ENCODE data around the gene PLEKHS1. TPM values are rescaled to one million over a fixed set of nuclear protein-coding genes. Genes with fewer than 3 reads are reported as not detected.

PLEKHS1 gene
- total RNA-seq, 1 donor from 2014 or later, result not detected

DNA sequence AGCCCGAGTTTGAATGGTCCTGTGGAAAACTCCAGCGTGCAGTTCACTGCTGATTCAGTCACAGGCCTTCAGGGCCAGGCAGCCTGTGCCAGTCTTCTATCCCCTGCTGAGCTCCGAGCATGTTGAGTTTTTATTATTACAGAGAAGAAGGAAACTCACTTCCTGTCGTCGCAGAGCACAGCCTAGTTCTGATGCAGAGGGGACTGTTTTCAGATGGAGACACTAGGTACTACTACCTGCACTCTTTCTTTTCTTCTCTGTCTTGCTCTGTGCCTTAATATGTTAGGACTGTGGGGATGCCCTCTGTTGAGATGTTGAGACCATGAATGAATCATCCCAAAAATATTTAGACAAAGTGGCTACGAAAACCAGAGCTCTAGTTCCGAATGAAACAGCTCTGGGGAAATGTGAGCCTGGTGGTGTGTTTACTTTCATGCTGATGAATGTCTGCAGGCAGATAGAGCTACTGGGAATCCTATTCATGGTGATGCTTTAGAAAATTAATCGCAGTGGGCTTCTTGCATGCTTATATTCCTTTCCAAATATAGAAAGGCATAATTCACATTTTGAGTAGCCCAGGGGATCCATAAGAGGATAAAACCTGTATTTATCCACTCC, 42.2 kb upstream of the PLEKHS1 start:
- FAIRE-seq, result no peak

DNA sequence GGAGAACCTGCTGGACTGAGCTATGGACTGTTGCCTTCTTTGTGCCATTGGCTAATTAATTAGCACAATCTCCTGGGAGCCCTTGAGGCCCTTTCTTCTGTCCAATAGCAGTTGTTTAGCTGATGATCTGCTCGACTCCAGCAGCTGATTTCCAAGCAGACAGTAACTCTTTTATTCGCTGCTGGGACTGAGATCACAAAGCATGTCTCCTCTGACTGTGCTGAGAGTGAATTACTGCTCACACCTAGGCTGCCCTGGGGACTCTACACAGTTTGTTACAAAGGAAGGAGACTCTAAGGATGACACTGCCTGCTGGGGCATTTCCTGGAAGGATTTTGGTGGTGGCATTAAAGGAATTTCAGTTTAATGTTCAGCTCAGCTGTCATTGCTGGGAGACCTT, 40.3 kb upstream of the PLEKHS1 start:
- DNase-seq (ENCODE audit: low read depth) (no peak), FAIRE-seq (no peak)
- H3K27me3 ChIP-seq (ENCODE audit: control insufficient read depth, insufficient read depth, low read length), result no peaks in the 10 kb centered on the region
- no peak overlapping the region for H3K4me3 ChIP-seq (ENCODE audit: low read depth, low read length)
- no peaks in the 10 kb centered on the region for H3K36me3 ChIP-seq (ENCODE audit: control insufficient read depth, insufficient read depth, low read length)
- TF ChIP-seq, protein P1, sequence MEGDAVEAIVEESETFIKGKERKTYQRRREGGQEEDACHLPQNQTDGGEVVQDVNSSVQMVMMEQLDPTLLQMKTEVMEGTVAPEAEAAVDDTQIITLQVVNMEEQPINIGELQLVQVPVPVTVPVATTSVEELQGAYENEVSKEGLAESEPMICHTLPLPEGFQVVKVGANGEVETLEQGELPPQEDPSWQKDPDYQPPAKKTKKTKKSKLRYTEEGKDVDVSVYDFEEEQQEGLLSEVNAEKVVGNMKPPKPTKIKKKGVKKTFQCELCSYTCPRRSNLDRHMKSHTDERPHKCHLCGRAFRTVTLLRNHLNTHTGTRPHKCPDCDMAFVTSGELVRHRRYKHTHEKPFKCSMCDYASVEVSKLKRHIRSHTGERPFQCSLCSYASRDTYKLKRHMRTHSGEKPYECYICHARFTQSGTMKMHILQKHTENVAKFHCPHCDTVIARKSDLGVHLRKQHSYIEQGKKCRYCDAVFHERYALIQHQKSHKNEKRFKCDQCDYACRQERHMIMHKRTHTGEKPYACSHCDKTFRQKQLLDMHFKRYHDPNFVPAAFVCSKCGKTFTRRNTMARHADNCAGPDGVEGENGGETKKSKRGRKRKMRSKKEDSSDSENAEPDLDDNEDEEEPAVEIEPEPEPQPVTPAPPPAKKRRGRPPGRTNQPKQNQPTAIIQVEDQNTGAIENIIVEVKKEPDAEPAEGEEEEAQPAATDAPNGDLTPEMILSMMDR (IDR thresholded peaks at IDR 0.05; ENCODE audit: insufficient read depth, low read length, severe bottlenecking), result no peak

More for the DNA sequence above, 42.2 kb upstream of the PLEKHS1 start:
- H3K27me3 ChIP-seq (ENCODE audit: control insufficient read depth, insufficient read depth, low read length), result no peaks in the 10 kb centered on the region
- no peak overlapping the region for H3K4me3 ChIP-seq (ENCODE audit: low read depth, low read length)
- peak; percentile 45 for DNase-seq (ENCODE audit: low read depth)
- TF ChIP-seq, protein P1 (IDR thresholded peaks at IDR 0.05; ENCODE audit: insufficient read depth, low read length, severe bottlenecking), result no peak
- H3K36me3 ChIP-seq (ENCODE audit: control insufficient read depth, insufficient read depth, low read length), result no peaks in the 10 kb centered on the region

DNA sequence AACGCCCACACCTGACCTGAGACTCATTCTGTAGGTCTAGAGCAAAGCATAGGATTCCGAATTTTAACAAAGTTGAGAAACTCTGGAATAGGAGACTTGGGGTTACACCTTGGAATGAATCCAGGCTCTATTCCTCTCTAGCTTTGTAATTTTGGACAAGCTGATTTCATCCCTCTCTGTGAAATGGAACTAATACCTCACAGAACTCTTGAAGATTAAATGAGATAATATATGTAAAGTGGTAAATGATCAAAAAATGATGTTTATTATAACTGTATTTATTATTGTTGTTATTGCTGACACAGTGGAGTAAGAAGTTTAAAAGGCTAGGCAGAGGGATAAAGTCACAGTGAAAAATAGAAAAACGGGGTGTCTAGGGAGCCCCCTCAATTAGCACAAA, 39.5 kb upstream of the PLEKHS1 start:
- TF ChIP-seq, protein P1 (IDR thresholded peaks at IDR 0.05; ENCODE audit: insufficient read depth, low read length, severe bottlenecking), result no peak
- DNase-seq (ENCODE audit: low read depth) (no peak), FAIRE-seq (no peak)
- H3K36me3 ChIP-seq (ENCODE audit: control insufficient read depth, insufficient read depth, low read length), result no peaks in the 10 kb centered on the region
- H3K4me3 ChIP-seq (ENCODE audit: low read depth, low read length), result no peak overlapping the region
- H3K27me3 ChIP-seq (ENCODE audit: control insufficient read depth, insufficient read depth, low read length), result no peaks in the 10 kb centered on the region

DNA sequence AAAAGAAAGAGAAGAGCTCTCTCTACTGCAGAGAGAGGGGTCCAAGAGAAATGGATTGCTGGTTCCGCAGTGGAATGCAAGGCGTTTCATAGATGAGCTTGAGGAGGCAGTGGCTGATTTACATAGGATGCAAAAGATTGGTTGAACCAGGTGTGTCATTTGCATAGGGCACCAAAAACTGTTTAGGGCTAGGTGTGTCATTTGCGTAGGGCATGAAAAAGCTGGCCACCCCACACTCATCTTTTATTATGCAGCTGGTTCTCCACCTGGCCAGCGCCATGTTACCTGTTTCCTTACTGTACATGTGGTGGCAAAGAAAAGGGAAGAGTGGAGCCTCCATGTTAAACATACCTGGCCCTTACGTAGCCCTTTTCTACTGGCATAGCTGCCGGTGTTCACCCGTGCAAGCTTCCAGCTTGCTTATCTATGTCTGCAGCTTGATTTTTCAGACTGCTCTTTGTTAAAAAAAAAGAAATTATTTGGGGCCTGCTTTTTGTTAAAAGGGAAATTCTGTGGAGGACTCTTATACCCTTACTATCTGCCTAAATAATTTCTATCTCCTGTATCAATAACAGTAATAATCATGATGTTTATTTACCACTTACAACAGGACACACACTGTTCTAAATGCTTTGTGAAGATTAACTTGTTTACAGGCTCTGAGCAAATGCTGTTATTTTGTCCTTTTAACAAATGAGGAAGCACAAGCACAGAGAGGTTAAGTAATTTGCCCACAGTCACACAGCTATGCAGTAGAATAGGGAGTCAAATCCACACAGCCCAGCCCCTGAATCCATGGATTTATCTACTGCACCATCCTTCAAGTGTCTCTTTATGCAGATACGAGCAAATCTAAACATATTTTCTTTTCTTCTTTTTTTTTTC, 38.5 kb upstream of the PLEKHS1 start:
- Histone ChIP-seq H3K27me3 (ENCODE audit: control insufficient read depth, insufficient read depth, low read length) (no peaks in the 10 kb centered on the region), H3K36me3 (ENCODE audit: control insufficient read depth, insufficient read depth, low read length) (peaks cover 1% of the 10 kb centered on the region), H3K4me3 (ENCODE audit: low read depth, low read length) (no peak overlapping the region)
- DNase-seq (ENCODE audit: low read depth) (no peak), FAIRE-seq (no peak)
- TF ChIP-seq, protein P1 (IDR thresholded peaks at IDR 0.05; ENCODE audit: insufficient read depth, low read length, severe bottlenecking), result no peak

DNA sequence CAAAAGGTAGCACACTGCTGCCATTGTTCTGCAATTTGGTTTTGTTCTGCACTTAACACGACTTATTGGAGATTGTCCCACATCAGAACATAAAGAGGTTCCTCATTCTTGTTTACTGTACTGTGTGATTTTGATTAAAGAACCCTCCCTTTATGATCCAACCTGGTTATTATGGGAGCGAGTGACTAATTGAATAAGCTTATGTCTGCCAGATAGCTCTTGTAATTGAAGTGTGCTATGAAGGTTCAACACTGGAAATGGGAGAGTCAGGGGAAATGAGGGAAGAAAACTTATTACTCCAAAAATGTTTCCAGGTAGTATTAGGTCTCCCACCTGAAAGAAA, 37.9 kb upstream of the PLEKHS1 start:
- no peak for DNase-seq (ENCODE audit: low read depth)
- FAIRE-seq, result no peak
- TF ChIP-seq, protein P1 (IDR thresholded peaks at IDR 0.05; ENCODE audit: insufficient read depth, low read length, severe bottlenecking), result no peak
- H3K27me3 ChIP-seq (ENCODE audit: control insufficient read depth, insufficient read depth, low read length), result no peaks in the 10 kb centered on the region
- no peak overlapping the region for H3K4me3 ChIP-seq (ENCODE audit: low read depth, low read length)
- H3K36me3 ChIP-seq (ENCODE audit: control insufficient read depth, insufficient read depth, low read length), result peaks cover 1% of the 10 kb centered on the region
